ENCODE measurements around the gene LBX2.

Gene LBX2

DNA sequence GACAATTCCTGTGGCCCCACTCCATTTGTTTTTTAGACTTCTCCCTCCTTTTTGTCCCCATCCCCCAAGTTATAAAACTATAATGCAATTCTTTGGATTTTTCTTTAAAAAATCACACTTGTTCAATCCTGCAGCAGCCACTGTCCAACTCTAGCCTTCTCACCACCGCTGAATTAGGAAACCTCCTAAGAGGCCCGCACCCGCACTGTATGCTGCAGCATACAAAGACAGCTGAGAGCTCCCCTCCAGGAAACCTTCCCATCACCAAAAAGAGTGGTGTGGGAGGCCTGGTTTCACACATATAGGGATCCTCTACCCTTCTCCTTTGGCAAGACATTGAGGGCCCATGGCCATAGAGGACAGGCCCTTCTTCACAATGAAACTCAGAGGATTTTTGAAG is 5.2 kb upstream of the LBX2 start:
- Mint-ChIP-seq H3K4me1 (peaks cover 68% of the 10 kb centered on the region), H3K27ac (no peak overlapping the region), H3K36me3 (peaks cover 42% of the 10 kb centered on the region), H3K9me3 (no peaks in the 10 kb centered on the region), H3K4me3 (peak overlapping the region; percentile 5), H3K27me3 (peaks cover 77% of the 10 kb centered on the region)
- CTCF ChIA-PET, result interaction anchor here (0.6 to 2.5 kb wide), 5 partner anchors 8 to 80 kb away, joined by 3 to 11 read pairs (median 4); partner anchors contain the start of genes CCDC142 and TTC31
- no peak for DNase-seq

DNA sequence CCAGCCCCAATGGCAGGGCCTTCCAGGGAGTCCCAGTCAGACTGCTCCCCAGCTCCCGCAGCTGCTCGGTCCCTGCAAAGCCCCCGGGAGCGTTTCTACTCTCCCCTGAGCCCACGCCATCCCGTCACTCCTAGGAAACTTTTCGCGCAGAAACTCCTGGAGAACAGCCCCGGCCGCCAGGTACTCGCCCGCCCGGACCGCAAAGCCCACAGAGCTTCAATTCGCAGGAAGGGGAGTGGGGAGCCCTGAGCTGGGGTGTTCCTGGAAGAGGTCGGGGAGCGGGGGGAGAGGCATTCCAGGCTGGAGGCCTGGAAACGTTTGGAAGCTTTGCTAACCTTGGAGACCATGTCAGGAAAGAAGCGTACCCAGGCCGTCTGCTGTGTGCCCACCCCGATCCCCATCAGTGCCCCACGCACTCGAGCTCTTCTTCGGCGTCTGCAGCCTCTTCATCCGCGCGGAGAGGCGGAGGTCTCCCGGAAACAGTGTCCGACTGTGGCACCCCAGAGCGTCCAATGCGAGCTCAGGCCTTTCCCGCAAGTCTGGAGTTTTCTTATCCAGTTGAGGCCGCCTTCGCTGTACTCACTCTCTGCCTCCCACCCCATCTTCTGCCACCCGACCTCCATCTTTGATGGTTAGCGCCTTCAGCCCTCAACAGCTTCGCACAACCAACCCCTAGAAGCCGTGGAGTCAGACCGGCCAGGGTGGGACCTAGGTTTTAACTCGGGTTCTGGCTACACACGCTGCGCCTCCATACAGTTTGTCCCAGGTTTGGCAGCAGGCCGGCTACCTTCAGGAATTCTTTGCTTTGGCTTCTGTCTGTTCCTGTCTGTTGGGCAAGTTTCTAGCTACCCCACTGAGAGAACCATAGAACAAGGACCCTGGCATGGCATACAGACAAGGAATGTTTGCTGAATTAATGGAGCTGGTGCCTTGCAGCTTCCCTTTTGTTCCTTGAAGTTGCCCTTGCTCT is 4.4 kb upstream of the LBX2 start:
- H3K9me3 Mint-ChIP-seq, result no peaks in the 10 kb centered on the region
- peaks cover 80% of the 10 kb centered on the region for H3K27me3 Mint-ChIP-seq
- H3K4me1 Mint-ChIP-seq, result peaks cover 72% of the 10 kb centered on the region
- no peak overlapping the region for H3K27ac Mint-ChIP-seq
- DNase-seq, result no peak
- peaks cover 42% of the 10 kb centered on the region for H3K36me3 Mint-ChIP-seq
- H3K4me3 Mint-ChIP-seq, result peak overlapping the region; percentile 61
- CTCF ChIA-PET, result interaction anchor here (0.6 to 2.5 kb wide), 9 partner anchors 7 to 90 kb away, joined by 3 to 11 read pairs (median 4); partner anchors contain the start of genes CCDC142 and TTC31

DNA sequence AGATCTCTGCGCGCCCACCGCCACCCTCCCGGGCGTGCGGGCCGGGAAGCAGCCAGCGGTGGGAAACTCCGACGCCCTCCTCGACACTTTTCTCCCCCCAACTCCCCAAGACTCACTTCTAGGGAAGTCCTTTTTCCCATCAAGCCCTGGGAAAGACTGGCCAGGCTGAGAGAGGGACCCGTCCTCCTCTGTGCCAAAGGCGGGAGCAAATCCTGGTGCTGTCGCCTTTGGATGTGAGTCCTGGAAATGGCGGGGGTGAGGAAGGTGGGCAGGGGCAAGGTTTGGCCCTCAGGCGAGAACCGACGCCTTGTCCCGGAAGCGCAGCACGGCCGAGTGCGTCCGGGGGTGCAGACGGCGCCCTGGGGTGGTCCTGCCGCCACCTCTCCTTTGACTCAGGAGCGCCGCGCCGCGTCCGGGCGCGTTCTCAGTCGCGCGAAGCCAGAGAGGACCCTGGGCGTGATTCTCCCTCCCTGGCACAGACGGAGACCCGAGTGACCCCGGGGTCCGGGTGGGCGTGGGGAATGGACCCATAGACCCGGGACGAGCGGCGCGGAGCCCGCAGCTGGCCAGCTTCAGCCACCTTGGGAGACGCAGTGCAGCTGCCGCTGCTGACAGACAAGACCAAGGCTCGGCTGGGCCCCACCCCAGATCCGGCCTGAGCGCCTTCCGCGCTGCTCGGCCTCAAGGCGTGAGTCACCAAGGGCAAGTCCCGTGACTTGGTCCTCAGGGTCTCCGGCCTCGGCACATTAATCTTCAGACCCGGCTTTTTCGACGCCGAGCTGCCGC is 3.5 kb upstream of the LBX2 start:
- CTCF ChIA-PET, result interaction anchor here (0.7 to 2.5 kb wide), 7 partner anchors 10 to 89 kb away, joined by 3 to 11 read pairs (median 4); partner anchors contain the start of genes CCDC142 and TTC31
- DNase-seq, result peak; percentile 57
- no peaks in the 10 kb centered on the region for H3K9me3 Mint-ChIP-seq
- H3K36me3 Mint-ChIP-seq, result peaks cover 38% of the 10 kb centered on the region
- H3K27ac Mint-ChIP-seq, result no peak overlapping the region
- H3K27me3 Mint-ChIP-seq, result peaks cover 80% of the 10 kb centered on the region
- peaks cover 72% of the 10 kb centered on the region for H3K4me1 Mint-ChIP-seq
- H3K4me3 Mint-ChIP-seq, result peak overlapping the region; percentile 61

DNA sequence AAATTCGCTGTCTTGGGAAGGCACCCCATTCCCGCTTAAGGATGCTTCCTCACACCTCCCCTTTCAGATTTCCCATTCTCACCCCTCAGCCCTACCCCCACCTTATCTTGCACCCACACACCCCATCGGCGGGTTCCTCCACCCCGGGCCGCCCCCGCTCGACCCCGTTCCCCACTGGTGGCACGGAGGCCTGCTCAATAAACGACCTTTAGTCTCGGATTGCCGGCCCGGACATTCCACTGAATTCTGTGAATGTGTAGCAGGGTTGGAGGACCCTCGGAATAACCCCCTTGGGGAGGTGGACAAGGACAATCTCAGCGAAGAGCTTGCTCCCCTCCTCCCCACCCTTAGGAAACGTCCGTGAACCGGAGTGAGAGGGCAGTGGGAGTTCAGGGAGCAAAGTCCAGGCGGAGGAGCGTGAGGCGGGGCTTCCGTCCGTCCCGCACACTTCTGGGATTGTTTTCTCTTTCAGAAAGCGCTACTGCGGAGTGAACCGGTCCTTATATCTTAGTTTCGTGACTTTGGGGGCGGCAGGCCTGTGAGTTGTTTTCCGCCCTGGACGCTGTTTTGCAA is 2.8 kb upstream of the LBX2 start:
- CTCF ChIA-PET, result interaction anchor here (2.6 kb wide), 1 partner anchor 30 kb away, joined by 11 read pairs; no protein-coding TSS in a partner anchor
- H3K27me3 Mint-ChIP-seq, result peaks cover 80% of the 10 kb centered on the region
- no peak overlapping the region for H3K27ac Mint-ChIP-seq
- no peak for DNase-seq
- peaks cover 35% of the 10 kb centered on the region for H3K36me3 Mint-ChIP-seq
- no peaks in the 10 kb centered on the region for H3K9me3 Mint-ChIP-seq
- H3K4me3 Mint-ChIP-seq, result peak overlapping the region; percentile 61
- peaks cover 71% of the 10 kb centered on the region for H3K4me1 Mint-ChIP-seq

DNA sequence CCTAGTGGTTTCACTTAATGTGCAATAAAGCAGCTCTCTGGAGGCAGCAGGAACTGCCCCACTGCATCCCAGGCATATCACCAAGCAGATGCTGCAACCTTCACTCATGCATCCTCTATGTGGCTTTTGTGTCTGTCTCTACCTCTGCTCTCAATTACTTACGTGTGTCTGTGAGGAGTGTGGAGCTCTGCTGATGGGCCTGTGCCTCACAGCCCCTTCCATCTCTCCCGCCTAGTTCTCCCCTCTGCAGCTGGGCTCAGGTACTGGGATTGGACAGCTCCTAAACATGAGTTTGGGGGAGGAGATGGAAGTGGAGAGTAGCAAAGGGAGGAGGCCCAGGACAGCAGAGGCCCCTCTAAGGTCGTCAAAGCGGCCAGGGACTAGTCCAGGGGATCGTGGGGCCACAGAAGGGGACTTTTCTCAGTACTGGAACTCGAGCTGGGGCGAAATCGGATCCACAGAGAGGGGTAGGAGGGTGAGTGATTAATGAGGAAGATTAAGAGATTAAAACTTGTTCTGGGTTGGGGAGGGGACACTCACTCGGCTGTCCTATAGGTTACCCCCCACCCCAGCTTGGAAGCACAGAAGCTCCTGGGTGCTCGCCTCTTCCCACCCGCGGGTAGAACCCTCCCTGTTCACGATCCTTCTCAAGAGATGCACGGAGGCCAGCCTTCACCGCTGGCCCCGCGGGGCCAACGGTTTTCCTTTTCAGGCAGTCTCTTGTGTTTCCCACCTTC is 2.1 kb upstream of the LBX2 start:
- Mint-ChIP-seq H3K4me1 (peaks cover 64% of the 10 kb centered on the region), H3K27me3 (peaks cover 85% of the 10 kb centered on the region), H3K36me3 (peaks cover 29% of the 10 kb centered on the region), H3K27ac (no peak overlapping the region), H3K4me3 (peak overlapping the region; percentile 61), H3K9me3 (no peaks in the 10 kb centered on the region)
- CTCF ChIA-PET, result interaction anchor here (1.4 to 2.6 kb wide), 5 partner anchors 8 to 90 kb away, joined by 3 to 11 read pairs (median 5); partner anchors contain the start of gene TLX2
- DNase-seq, result no peak

DNA sequence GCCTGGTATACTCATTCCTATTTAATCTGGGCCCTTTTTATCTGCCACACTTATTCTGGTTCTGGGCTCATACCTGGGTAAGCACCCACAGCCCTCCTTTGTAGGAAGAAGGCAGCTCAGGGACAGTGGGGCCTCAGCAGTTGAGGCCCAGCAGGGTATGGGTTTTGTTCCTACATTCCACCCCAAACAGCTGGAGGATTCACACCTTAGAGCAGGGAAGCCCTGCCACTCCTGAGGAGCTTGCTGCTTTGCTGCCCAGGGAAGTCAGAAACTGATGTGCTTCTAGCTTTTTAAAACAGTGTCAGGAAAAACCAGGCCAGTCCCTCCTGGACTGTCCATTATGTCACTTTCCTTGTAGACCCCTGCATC is 1.2 kb upstream of the LBX2 start:
- H3K4me1 Mint-ChIP-seq, result peaks cover 58% of the 10 kb centered on the region
- no peaks in the 10 kb centered on the region for H3K9me3 Mint-ChIP-seq
- CTCF ChIA-PET, result interaction anchor here (0.7 to 2.6 kb wide), 6 partner anchors 9 to 90 kb away, joined by 3 to 11 read pairs (median 4); partner anchors contain the start of genes CCDC142, TLX2 and TTC31
- H3K36me3 Mint-ChIP-seq, result peaks cover 24% of the 10 kb centered on the region
- peaks cover 90% of the 10 kb centered on the region for H3K27me3 Mint-ChIP-seq
- H3K4me3 Mint-ChIP-seq, result no peak overlapping the region
- no peak overlapping the region for H3K27ac Mint-ChIP-seq
- DNase-seq, result no peak

DNA sequence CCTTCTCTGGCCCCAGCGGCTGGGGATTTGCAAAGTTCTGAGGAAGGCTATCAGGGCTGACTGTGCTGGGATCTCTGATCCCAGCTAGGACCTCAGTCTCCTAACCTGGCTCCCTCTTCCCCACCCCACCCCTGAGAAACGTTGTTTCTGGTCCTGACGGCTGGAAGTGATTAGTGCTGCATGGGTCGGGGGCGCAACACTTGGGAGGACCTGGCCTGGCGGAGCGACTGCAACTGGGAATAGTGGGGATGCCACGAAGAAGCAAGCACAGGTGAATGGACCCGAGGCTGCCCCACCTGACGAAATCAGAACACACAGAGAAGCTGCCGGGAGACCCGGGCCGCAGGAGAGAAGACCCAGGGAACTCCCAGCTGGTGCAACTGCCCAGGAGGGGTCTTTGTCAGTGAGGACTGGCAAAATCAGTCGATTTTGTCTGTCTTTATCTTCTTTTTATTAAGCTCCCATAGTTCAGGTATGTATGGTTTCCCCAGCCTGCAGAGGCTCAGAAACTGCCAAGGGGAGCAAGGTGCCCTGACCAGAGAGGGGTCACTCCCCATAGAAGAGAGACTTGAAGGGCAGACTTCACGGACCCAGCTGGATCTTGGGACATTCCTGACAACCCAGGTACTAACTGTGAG is 656 bp upstream of the LBX2 start:
- H3K4me1 Mint-ChIP-seq, result peaks cover 54% of the 10 kb centered on the region
- peaks cover 19% of the 10 kb centered on the region for H3K36me3 Mint-ChIP-seq
- no peak for DNase-seq
- CTCF ChIA-PET, result interaction anchor here (0.7 to 2.6 kb wide), 6 partner anchors 10 to 91 kb away, joined by 3 to 11 read pairs (median 4); partner anchors contain the start of genes CCDC142, TLX2 and TTC31
- H3K9me3 Mint-ChIP-seq, result no peaks in the 10 kb centered on the region
- no peak overlapping the region for H3K27ac Mint-ChIP-seq
- no peak overlapping the region for H3K4me3 Mint-ChIP-seq
- peaks cover 90% of the 10 kb centered on the region for H3K27me3 Mint-ChIP-seq

DNA sequence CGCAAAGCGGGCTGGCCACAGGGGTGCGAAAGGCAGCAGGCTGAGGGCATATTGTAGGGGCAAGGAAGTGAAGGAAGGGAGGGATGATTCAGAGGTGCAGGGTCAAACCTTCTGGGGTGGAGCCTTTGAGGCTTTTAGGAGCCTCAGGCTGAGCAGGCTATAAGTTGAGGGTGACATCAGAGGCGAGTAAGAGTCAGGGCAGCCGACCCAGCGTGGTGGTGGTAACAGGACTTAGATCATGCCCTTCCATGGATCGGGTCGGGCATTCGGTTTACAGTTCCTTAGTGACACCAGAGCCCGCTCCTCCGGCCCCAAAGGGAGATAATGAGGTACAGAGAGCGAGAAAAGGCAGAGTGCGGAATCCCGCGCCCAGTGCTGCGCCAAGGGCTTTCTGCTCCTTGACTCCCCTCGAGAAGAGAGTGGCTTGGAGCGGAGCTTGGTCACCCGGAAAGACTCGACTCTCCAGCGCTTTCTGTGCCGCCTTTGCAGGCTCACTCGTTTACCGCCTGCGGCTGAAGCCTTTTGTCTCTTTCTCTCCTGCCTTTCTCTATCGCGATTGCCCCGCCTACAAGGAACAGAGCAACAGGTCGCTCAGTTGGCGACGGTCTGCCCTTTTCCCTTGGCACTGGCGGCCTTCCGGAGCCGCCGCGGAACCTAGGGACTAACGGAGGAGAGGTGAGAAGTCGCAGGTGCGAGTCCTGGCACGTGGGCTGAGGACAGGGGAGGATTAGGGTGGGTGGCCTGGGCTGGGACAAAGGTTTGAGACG is 720 bp downstream of the LBX2 start:
- no peak overlapping the region for H3K27ac Mint-ChIP-seq
- peaks cover 41% of the 10 kb centered on the region for H3K4me1 Mint-ChIP-seq
- peaks cover 19% of the 10 kb centered on the region for H3K36me3 Mint-ChIP-seq
- CTCF ChIA-PET, result no interaction called here
- peaks cover 79% of the 10 kb centered on the region for H3K27me3 Mint-ChIP-seq
- peak; percentile 49 for DNase-seq
- H3K9me3 Mint-ChIP-seq, result no peaks in the 10 kb centered on the region
- H3K4me3 Mint-ChIP-seq, result peak overlapping the region; percentile 83

DNA sequence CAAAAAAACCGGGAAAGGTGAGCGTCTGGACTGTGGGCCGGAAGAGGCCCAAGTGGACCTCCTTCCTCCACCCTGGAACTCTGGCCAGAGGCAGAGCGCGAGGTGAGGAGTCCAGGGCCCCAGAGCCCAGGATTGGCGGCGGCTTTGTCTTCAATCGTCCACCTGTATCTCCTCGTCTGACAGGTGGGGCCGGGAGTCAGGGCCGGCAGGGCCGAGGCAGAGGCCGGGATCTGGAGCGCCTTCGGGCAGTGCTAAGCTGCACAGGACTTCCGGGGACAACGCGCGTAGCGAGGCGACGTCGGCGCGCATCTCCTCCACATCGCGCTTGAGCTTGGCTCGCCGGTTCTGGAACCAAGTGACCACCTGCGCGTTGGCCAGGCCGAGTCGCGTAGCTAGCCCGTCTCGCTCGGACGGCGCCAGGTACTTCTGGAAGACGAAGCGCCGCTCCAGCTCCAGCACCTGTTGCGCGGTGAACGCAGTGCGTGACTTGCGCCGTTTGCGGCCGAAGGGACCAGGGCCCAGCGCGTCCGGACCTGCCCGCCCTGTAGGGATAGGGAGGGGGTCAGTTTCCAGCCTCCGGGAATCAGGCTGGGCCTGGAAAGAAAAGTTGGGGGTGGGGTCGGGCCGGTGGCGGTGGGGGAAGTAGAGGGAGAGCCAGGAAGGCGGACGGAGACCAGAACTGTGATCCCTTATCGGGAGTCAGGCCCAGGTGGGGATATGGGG is 1.5 kb downstream of the LBX2 start:
- Mint-ChIP-seq H3K4me1 (peaks cover 34% of the 10 kb centered on the region), H3K9me3 (no peaks in the 10 kb centered on the region), H3K36me3 (peaks cover 21% of the 10 kb centered on the region), H3K27ac (no peak overlapping the region), H3K27me3 (peaks cover 71% of the 10 kb centered on the region), H3K4me3 (peak overlapping the region; percentile 83)
- DNase-seq, result peak; percentile 49
- CTCF ChIA-PET, result interaction anchor here (0.6 kb wide), 1 partner anchor 17 kb away, joined by 3 read pairs; no protein-coding TSS in a partner anchor

DNA sequence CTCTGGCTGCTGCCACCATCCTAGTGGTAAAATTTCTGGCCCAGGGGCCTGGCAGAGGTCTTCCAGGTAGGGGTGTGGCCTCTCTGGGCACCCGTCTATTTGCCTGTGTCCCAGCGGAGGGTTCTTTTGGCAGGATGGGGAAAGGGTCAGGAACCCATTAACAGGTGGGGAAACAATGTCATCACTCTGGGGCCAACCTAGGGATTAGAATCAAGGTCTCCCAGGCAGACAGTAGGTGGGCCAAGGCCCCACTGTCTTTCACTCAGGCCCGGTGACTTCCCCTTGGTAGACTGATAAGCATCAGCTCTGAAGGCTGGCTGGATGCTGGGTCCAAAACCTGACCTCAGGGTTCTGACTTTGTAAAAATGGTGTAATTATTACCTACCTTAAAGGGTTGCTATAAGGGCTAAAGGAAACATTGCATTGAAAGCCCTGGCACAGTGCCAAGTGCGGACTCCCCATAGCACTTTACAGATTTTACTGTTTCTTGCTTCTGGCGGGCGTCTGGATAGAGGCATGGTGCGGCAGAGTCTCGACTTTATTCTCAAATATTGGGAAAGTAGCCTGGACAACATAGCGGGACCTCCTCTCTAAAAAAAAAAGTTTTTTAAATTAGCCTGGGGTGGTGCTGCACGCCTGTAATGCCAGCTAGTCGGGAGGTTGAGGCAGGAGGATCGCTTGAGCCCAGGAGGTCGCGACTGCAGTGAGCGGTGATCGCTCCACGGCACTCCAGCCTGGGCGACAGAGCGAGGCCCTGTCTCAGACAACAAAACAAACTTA is 2.2 kb downstream of the LBX2 start:
- Mint-ChIP-seq H3K9me3 (no peaks in the 10 kb centered on the region), H3K27ac (no peak overlapping the region), H3K4me1 (peaks cover 28% of the 10 kb centered on the region), H3K27me3 (peaks cover 64% of the 10 kb centered on the region), H3K36me3 (peaks cover 23% of the 10 kb centered on the region), H3K4me3 (peak overlapping the region; percentile 83)
- DNase-seq, result no peak
- CTCF ChIA-PET, result interaction anchor here (0.6 to 1.0 kb wide), 2 partner anchors 7 to 17 kb away, joined by 3 read pairs; no protein-coding TSS in a partner anchor

DNA sequence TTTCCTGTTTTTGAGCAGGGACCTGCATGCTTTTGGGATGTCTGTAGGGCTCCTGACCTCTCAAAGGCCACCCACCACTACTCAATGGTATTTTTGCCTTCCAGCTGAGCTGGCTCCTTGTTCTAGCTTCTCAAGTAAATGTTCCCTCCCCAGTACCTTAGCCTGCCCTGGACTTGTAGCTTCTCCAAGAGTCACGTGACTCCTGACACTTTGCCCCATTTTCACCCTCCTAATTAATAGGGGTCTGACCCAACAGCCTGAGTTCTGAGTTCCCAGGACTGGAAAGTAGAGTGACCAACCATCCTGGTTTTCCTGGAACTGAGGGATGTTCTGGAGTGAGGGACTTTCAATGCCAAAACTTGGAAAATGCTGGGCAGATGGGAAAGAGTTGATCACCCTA is 4.0 kb downstream of the LBX2 start:
- no peak for DNase-seq
- CTCF ChIA-PET, result no interaction called here

More for the DNA sequence above, 4.0 kb downstream of the LBX2 start:
- H3K27ac Mint-ChIP-seq, result no peak overlapping the region
- H3K27me3 Mint-ChIP-seq, result peaks cover 46% of the 10 kb centered on the region
- H3K9me3 Mint-ChIP-seq, result no peaks in the 10 kb centered on the region
- H3K36me3 Mint-ChIP-seq, result peaks cover 29% of the 10 kb centered on the region
- peaks cover 20% of the 10 kb centered on the region for H3K4me1 Mint-ChIP-seq
- no peak overlapping the region for H3K4me3 Mint-ChIP-seq
